Endothelial cell (in vitro differentiated cells): ENCODE data around the gene FGF8. TPM values are rescaled to one million over a fixed set of nuclear protein-coding genes. Genes with fewer than 3 reads are reported as not detected.
A peak's percentile ranks its signal among the peaks of the same experiment; 100 is the strongest.

ENCODE experiments used
- DNase-seq: peaks from one replicate; pipeline ENCODE4 v3.0.0; 2021; ENCODE audit warnings: low spot score
- H3K27ac Mint-ChIP-seq: one replicate; pipeline ENCODE4 v1.8.0; 2021; ENCODE audit warnings: mixed read lengths, inconsistent platforms; ENCODE audit not compliant: unreplicated experiment
- H3K27me3 Mint-ChIP-seq: one replicate; pipeline ENCODE4 v1.8.0; 2021; ENCODE audit warnings: mild to moderate bottlenecking, moderate library complexity, mixed read lengths, inconsistent platforms; ENCODE audit not compliant: unreplicated experiment
- H3K36me3 Mint-ChIP-seq: one replicate; pipeline ENCODE4 v1.8.0; 2021; ENCODE audit warnings: mild to moderate bottlenecking, low read depth, mixed read lengths, inconsistent platforms; ENCODE audit not compliant: unreplicated experiment
- H3K4me1 Mint-ChIP-seq: one replicate; pipeline ENCODE4 v1.8.0; 2021; ENCODE audit warnings: mild to moderate bottlenecking, mixed read lengths, inconsistent platforms; ENCODE audit not compliant: unreplicated experiment
- H3K4me3 Mint-ChIP-seq: one replicate; pipeline ENCODE4 v1.8.0; 2021; ENCODE audit warnings: mild to moderate bottlenecking, mixed read lengths, inconsistent platforms; ENCODE audit not compliant: unreplicated experiment
- H3K9me3 Mint-ChIP-seq: one replicate; pipeline ENCODE4 v1.8.0; 2021; ENCODE audit warnings: mixed read lengths, inconsistent platforms; ENCODE audit not compliant: unreplicated experiment
- total RNA-seq: library from RNA; stranded (reverse); fragmentation: NEBNext Ultra II Directional; extraction: Animal tissue kit (Norgen Biotek cat#: 25700); gene quantifications from one replicate; pipeline ENCODE4 v1.2.1, GENCODE V29; 2021; ENCODE audit not compliant: unreplicated experiment
- TF ChIP-seq, protein P1 (sequence below): fragments of 200-600 bp; sonication (generic); IDR thresholded peaks from one replicate; pipeline ENCODE4 v1.5.0; 2021; ENCODE audit warnings: antibody characterized with exemption; ENCODE audit not compliant: unreplicated experiment

FGF8 gene
- total RNA-seq, 1 donor from 2014 or later = 1.1 TPM

DNA sequence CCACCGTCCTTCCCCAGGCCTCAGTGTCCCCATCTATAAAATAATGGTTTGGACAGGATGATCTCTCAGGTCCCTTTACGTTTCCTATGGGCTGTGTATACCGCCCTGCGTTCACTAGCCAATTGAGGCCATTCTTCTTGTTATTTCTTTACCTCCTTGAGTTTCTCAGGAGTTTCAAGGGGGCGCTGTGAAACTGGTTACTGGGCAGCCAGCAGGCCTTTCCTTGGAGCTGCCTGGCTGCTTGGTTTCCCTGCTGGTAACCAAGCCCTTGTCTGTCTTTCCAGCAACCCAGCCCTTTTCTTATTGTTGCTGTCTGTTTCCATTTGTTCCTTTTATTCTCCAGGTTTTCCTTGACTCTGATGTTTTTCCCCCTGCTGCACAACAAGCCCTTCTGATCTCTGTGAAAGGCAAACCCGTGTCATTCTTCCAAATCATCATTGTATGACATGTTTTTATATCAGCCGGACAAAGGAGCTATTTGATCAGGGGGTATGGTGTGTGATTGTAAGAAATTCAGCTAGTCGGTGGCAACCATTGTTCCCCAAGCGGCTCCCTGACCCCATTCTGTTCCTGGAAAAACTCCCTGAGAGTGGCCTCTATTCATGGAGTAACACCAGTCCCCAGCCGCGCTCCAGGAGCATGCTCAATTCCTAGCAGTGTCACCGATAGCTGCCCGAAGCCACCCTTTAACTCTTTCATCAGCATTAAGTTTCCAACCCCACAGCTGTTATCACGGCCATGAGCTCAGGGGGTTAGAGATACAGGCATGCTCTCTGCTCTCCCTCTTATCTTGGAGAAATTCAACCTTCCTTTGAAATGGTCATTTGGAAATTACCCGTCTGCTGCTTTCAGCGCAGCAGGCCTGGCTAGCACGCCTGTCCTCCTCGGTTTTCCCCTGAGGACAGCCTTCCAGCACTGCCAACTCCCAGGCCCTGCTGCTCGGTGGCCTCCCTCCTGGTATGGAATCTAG lies 26.6 kb downstream of the FGF8 start:
- Mint-ChIP-seq H3K9me3 (no peaks in the 10 kb centered on the region), H3K4me1 (peaks cover 11% of the 10 kb centered on the region), H3K4me3 (no peak overlapping the region), H3K36me3 (no peaks in the 10 kb centered on the region), H3K27me3 (peaks cover 3% of the 10 kb centered on the region), H3K27ac (no peak overlapping the region)
- TF ChIP-seq, protein P1, sequence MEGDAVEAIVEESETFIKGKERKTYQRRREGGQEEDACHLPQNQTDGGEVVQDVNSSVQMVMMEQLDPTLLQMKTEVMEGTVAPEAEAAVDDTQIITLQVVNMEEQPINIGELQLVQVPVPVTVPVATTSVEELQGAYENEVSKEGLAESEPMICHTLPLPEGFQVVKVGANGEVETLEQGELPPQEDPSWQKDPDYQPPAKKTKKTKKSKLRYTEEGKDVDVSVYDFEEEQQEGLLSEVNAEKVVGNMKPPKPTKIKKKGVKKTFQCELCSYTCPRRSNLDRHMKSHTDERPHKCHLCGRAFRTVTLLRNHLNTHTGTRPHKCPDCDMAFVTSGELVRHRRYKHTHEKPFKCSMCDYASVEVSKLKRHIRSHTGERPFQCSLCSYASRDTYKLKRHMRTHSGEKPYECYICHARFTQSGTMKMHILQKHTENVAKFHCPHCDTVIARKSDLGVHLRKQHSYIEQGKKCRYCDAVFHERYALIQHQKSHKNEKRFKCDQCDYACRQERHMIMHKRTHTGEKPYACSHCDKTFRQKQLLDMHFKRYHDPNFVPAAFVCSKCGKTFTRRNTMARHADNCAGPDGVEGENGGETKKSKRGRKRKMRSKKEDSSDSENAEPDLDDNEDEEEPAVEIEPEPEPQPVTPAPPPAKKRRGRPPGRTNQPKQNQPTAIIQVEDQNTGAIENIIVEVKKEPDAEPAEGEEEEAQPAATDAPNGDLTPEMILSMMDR = no peak
- DNase-seq = peak; percentile 43

DNA sequence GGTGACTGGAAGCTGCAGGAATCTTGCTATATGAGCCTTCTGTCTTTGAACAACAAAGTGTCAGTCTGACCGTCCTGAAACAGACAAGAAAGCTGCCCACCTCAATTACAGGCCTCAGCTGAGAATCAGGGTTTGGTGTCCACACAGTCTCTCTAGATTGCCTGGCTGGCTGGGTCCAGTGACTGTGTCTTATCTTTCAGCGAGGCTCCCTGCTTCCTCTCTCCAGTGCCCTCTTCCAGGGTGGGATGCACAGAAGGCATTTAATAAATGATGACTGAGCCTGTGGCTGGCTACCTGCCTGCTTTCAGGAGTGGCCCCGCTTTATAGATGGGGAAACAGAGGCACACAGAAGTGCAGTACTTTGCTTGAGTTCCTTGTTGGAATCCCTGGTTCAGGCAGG lies 27.4 kb downstream of the FGF8 start:
- TF ChIP-seq, protein P1 = no peak
- no peaks in the 10 kb centered on the region for H3K9me3 Mint-ChIP-seq
- no peaks in the 10 kb centered on the region for H3K36me3 Mint-ChIP-seq
- no peak overlapping the region for H3K4me3 Mint-ChIP-seq
- peaks cover 11% of the 10 kb centered on the region for H3K4me1 Mint-ChIP-seq
- H3K27ac Mint-ChIP-seq = no peak overlapping the region
- H3K27me3 Mint-ChIP-seq = peaks cover 3% of the 10 kb centered on the region
- DNase-seq = no peak

DNA sequence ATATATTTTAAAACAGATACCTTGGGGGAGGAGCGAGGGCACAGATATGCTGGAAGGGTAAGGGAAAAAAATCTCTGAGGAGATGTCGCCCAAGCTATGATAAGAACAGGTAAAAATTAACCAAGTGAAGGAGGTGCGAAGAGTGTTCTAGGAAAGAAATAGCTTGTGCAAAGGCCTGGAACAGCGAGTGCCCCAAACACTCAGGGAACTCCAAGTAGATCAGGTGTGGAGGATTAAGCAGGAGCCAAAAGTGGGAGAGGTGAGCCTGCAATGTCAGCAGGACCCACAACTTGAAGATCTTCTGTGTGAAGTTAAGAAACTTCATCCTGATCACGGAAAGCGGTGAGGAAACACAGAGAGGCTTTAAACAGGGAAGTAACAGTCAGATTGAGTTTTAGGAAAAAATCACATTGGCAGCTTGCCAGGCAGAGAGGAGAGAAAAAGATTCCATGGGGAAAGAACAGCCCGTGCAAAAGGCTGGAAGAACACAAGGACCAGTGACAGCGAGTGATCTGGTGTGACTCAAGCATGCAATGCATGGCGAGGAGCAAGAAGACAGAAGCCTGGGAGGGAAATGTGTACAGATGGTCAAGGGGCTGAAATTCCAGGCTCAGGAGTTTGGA lies 30.7 kb downstream of the FGF8 start:
- Mint-ChIP-seq H3K36me3 (no peaks in the 10 kb centered on the region), H3K4me3 (no peak overlapping the region), H3K27me3 (peaks cover 3% of the 10 kb centered on the region), H3K9me3 (no peaks in the 10 kb centered on the region), H3K27ac (no peak overlapping the region), H3K4me1 (peaks cover 5% of the 10 kb centered on the region)
- DNase-seq = no peak
- TF ChIP-seq, protein P1 = no peak

DNA sequence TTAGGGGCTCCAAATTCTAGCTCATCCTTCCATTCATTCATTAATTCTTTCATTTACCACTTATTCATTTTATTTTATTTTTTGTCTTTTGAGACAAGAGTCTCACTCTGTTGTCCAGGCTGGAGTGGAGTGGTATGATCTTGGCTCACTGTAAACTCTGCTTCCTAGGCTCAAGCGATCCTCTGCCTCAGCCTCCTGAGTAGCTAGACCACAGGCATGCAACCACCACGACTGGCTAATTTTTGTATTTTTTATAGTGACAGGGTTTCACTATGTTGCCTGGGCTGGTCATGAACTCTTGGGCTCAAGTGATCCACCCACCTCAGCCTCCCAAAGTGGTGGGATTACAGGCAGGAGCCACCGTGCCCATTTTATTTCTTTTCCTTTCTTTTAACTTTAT lies 31.6 kb downstream of the FGF8 start:
- H3K9me3 Mint-ChIP-seq = no peaks in the 10 kb centered on the region
- TF ChIP-seq, protein P1 = no peak
- H3K27ac Mint-ChIP-seq = no peak overlapping the region
- no peak for DNase-seq
- H3K36me3 Mint-ChIP-seq = no peaks in the 10 kb centered on the region
- no peak overlapping the region for H3K4me3 Mint-ChIP-seq
- H3K27me3 Mint-ChIP-seq = peaks cover 3% of the 10 kb centered on the region
- H3K4me1 Mint-ChIP-seq = no peaks in the 10 kb centered on the region

DNA sequence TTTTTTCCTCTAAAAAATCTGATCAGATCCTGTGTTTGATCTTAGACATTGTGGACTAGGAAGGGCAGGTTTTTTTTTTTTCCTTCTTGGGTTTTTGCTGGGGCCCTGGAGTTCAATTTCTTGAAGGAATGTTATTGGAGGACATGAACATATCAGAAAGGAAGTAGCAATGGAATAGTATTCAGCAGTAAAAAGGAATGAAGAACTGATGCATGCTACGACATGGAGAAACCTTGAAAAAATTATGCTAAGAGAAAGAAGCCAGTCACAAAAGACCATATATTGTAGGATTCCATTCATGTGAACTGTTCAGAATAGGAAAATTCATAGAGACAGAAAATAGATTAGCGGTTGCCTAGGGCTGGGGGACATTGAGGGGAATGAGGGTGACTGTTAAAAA lies 34.0 kb downstream of the FGF8 start:
- DNase-seq = no peak
- TF ChIP-seq, protein P1 = no peak
- Mint-ChIP-seq H3K36me3 (no peaks in the 10 kb centered on the region), H3K27ac (no peak overlapping the region), H3K4me1 (no peaks in the 10 kb centered on the region), H3K4me3 (no peak overlapping the region), H3K9me3 (no peaks in the 10 kb centered on the region), H3K27me3 (peaks cover 3% of the 10 kb centered on the region)
